ENCODE results near the gene PPHLN1. TPM values are rescaled to one million over a fixed set of nuclear protein-coding genes. Genes with fewer than 3 reads are reported as not detected.

The PPHLN1 gene
- total and polyA plus RNA-seq, 12 donors, result 15.4 to 41.8 (median 32.1) TPM

DNA sequence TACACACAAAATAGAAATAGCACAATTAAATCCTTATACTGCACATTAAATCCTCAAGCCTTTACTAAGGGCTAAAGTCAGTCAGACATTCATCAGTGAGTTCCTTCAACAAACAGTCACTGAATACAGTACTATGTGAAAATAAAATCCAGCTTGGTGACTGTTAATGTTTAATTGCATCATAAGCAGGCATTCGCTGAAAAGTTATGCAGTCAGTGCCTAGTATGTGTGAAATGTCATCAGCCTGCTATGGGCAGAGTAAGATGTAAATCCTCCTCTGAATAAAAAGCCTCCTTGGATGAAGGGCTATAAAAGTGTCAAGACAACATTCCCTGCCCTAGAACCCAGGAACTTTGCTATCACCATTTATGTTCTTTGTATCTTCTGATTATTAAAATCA, 147.2 kb downstream of the PPHLN1 start:
- peaks cover 0 to 42% (median 16%) of the 10 kb centered on the region in 9 donors for H3K36me3 ChIP-seq
- intact Hi-C loops (cut with DNase I), result loop anchor here in 3 of 10 donors (10.0 kb wide), 3 partner anchors 328 to 862 kb away; partner anchors contain the start of gene GXYLT1 (in 1 of the 3)
- WGBS, 2 donors, result 30 to 48% methylated on average over 1 of the region's 1 CpG
- DNase-seq (no peak), ATAC-seq (peak in 1 of 8 donors; percentile 26)
- peak overlapping the region in 1 of 10 donors; percentile 43 for H3K27ac ChIP-seq
- H3K27me3 ChIP-seq, result no peaks in the 10 kb centered on the region
- peaks cover 18 to 72% (median 62%) of the 10 kb centered on the region in 9 donors for H3K4me1 ChIP-seq
- TF ChIP-seq, protein P1, sequence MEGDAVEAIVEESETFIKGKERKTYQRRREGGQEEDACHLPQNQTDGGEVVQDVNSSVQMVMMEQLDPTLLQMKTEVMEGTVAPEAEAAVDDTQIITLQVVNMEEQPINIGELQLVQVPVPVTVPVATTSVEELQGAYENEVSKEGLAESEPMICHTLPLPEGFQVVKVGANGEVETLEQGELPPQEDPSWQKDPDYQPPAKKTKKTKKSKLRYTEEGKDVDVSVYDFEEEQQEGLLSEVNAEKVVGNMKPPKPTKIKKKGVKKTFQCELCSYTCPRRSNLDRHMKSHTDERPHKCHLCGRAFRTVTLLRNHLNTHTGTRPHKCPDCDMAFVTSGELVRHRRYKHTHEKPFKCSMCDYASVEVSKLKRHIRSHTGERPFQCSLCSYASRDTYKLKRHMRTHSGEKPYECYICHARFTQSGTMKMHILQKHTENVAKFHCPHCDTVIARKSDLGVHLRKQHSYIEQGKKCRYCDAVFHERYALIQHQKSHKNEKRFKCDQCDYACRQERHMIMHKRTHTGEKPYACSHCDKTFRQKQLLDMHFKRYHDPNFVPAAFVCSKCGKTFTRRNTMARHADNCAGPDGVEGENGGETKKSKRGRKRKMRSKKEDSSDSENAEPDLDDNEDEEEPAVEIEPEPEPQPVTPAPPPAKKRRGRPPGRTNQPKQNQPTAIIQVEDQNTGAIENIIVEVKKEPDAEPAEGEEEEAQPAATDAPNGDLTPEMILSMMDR (IDR thresholded peaks at IDR 0.05), result no peak
- H3K4me3 ChIP-seq, result no peak overlapping the region
- no peaks in the 10 kb centered on the region for H3K9me3 ChIP-seq

DNA sequence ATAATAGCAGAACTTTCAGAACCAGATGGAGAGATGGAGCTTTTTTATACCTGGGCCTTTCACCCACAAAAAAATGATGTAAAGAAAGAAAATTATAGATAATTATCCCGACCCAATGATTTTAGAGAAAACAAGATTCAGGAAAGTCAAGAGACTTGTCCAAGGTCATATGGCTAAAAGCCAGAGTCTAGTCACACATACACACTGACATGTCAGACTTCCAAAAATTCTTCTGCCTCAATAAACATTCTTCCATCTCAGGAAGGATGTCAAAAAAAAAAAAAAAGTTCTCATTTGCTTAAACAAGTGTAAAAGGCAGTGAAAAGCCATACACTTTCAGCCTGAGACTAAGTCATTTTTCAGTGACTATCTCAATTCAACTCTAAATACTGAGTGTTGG, 147.6 kb downstream of the PPHLN1 start:
- peak overlapping the region in 1 of 10 donors; percentile 7 for H3K27ac ChIP-seq

DNA sequence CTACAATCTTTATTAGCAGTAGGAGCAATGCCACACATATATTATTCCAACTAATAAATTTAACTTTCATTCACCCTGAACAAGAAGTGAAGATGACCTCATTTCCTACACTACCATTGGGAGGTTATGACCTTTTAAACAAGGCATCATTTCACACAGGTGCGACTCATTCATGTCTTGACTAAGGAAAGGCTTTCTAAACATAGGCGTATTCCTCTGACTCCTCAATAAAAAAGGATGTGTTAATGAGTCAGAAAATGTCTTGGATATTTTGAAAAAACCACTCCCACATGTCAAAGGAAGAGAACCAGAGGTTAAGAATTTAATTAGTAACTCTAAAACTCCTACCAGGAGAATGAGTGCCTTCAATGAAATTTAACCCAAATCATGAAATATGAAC, 148.4 kb downstream of the PPHLN1 start:
- ATAC-seq (peak in 3 of 8 donors; percentile 54 to 75 (median 70)), DNase-seq (no peak)
- H3K27ac ChIP-seq, result peak overlapping the region in 1 of 10 donors; percentile 0
- no peak overlapping the region for H3K4me3 ChIP-seq
- peaks cover 0 to 29% (median 9%) of the 10 kb centered on the region in 9 donors for H3K36me3 ChIP-seq
- intact Hi-C loops (cut with DNase I), result loop anchor here in 3 of 10 donors (10.0 kb wide), 3 partner anchors 330 to 860 kb away; partner anchors contain the start of gene GXYLT1 (in 1 of the 3)
- no peaks in the 10 kb centered on the region for H3K27me3 ChIP-seq
- TF ChIP-seq, protein P1 (IDR thresholded peaks at IDR 0.05), result no peak
- 56 to 59% methylated on average over 2 of the region's 2 CpGs for WGBS, 2 donors
- H3K4me1 ChIP-seq, result peaks cover 15 to 71% (median 52%) of the 10 kb centered on the region in 9 donors
- H3K9me3 ChIP-seq, result no peaks in the 10 kb centered on the region

More for the DNA sequence above, 147.6 kb downstream of the PPHLN1 start:
- DNase-seq, result no peak
- peaks cover 18 to 72% (median 57%) of the 10 kb centered on the region in 9 donors for H3K4me1 ChIP-seq
- 33 to 35% methylated on average over 1 of the region's 1 CpG for WGBS, 2 donors
- peaks cover 0 to 37% (median 14%) of the 10 kb centered on the region in 9 donors for H3K36me3 ChIP-seq
- TF ChIP-seq, protein P1 (IDR thresholded peaks at IDR 0.05), result no peak
- H3K9me3 ChIP-seq, result no peaks in the 10 kb centered on the region
- no peak for ATAC-seq
- H3K27me3 ChIP-seq, result no peaks in the 10 kb centered on the region
- no peak overlapping the region for H3K4me3 ChIP-seq
- intact Hi-C loops (cut with DNase I), result loop anchor here in 3 of 10 donors (10.0 kb wide), 3 partner anchors 329 to 861 kb away; partner anchors contain the start of gene GXYLT1 (in 1 of the 3)

DNA sequence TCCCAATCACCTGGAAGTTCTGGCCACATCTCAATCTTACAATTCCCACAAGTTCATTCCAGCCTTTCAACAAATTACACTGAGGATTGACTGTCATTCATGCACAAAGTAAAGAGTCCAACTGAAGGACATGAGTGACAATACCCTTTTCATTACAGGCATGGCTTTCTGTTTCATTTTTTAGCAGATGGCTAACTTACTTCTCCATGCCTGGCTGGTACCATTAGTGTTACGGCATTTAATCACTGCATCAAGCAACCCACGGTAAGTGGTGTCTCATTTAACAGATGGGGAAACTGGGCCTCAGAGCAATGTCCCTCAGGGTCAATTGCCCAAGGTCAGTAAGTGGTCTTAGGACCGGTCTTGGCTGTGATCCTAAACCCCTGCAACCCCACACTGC, 149.1 kb downstream of the PPHLN1 start:
- ATAC-seq, result no peak
- peaks cover 15 to 77% (median 48%) of the 10 kb centered on the region in 9 donors for H3K4me1 ChIP-seq
- no peak overlapping the region for H3K4me3 ChIP-seq
- TF ChIP-seq, protein P1 (IDR thresholded peaks at IDR 0.05), result no peak
- peak overlapping the region in 1 of 10 donors; percentile 0 for H3K27ac ChIP-seq
- intact Hi-C loops (cut with DNase I), result loop anchor here in 3 of 10 donors (10.0 kb wide), 3 partner anchors 330 to 860 kb away; partner anchors contain the start of gene GXYLT1 (in 1 of the 3)
- no peaks in the 10 kb centered on the region for H3K9me3 ChIP-seq
- H3K36me3 ChIP-seq, result peaks cover 0 to 22% (median 2%) of the 10 kb centered on the region in 9 donors
- H3K27me3 ChIP-seq, result no peaks in the 10 kb centered on the region
- WGBS, 2 donors, result 45 to 58% methylated on average over 3 of the region's 3 CpGs
- DNase-seq, result no peak

All from heart right ventricle (tissue), 16 donors.